Esophagus muscularis mucosa (tissue), 4 donors: ENCODE measurements around the gene PRR14.

Experiments
- EP300 ChIP-seq: sonication (generic); formaldehyde crosslinking; IDR thresholded peaks from one replicate; pipeline ENCODE4 v1.6.1; 2017; ENCODE audit warnings: antibody characterized with exemption
- POLR2A ChIP-seq: fragments of 450-650 bp; IDR thresholded peaks from one replicate; pipeline ENCODE4 v1.6.1; 2017; ENCODE audit warnings: antibody characterized with exemption, moderate library complexity, mild to moderate bottlenecking, low read depth
- TF ChIP-seq, protein P1 (sequence below), 3 experiments: fragments of 200-600 bp in 2 of 3; fragments of 450-650 bp in 1 of 3; sonication (generic) in 2 of 3; IDR thresholded peaks; one replicate each; pipeline ENCODE4 v1.5.1; 2017 to 2019; ENCODE audit warnings: antibody characterized with exemption in 3 of 3, mild to moderate bottlenecking in 2 of 3, moderate library complexity in 1 of 3

GRCh38 chr16:30606004-30606403 lies 44.8 kb upstream of the PRR14 start:
- TF ChIP-seq, protein P1, sequence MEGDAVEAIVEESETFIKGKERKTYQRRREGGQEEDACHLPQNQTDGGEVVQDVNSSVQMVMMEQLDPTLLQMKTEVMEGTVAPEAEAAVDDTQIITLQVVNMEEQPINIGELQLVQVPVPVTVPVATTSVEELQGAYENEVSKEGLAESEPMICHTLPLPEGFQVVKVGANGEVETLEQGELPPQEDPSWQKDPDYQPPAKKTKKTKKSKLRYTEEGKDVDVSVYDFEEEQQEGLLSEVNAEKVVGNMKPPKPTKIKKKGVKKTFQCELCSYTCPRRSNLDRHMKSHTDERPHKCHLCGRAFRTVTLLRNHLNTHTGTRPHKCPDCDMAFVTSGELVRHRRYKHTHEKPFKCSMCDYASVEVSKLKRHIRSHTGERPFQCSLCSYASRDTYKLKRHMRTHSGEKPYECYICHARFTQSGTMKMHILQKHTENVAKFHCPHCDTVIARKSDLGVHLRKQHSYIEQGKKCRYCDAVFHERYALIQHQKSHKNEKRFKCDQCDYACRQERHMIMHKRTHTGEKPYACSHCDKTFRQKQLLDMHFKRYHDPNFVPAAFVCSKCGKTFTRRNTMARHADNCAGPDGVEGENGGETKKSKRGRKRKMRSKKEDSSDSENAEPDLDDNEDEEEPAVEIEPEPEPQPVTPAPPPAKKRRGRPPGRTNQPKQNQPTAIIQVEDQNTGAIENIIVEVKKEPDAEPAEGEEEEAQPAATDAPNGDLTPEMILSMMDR (IDR thresholded peaks at IDR 0.05) = no peak
- TF ChIP-seq POLR2A (no peak), EP300 (no peak)
